Fibroblast of mammary gland (primary cell): Measurements from ENCODE around the gene KCNMA1.
A peak's percentile ranks its signal among the peaks of the same experiment; 100 is the strongest.

Experiments used
- DNase-seq: peaks from one replicate; pipeline ENCODE4 v3.0.0-alpha.2; 2010; ENCODE audit warnings: low read depth
- H3K4me3 ChIP-seq: 2 replicates; pipeline ENCODE4 v1.5.1; 2011; ENCODE audit warnings: low read depth, mild to moderate bottlenecking, low read length, moderate library complexity; ENCODE audit not compliant: control insufficient read depth
- CTCF ChIP-seq: conservative IDR thresholded peaks from 2 replicates; pipeline ENCODE4 v1.5.1; 2011; ENCODE audit warnings: low read depth, low read length, inconsistent platforms; ENCODE audit not compliant: control insufficient read depth, insufficient read depth

Gene KCNMA1

GRCh38 chr10:77511498-77512218 is 126.0 kb downstream of the KCNMA1 start:
- no peak for TF ChIP-seq CTCF
- H3K4me3 ChIP-seq = no peak overlapping the region
- no peak for DNase-seq

- TF ChIP-seq CTCF = no peak
- H3K4me3 ChIP-seq = no peak overlapping the region
- DNase-seq = no peak
Observed at GRCh38 chr10:77510695-77511094, 126.9 kb downstream of the KCNMA1 start.

- no peak for DNase-seq
- no peak for TF ChIP-seq CTCF
- no peak overlapping the region for H3K4me3 ChIP-seq
Observed at GRCh38 chr10:77510294-77510693, 127.3 kb downstream of the KCNMA1 start.

GRCh38 chr10:77509391-77509790 is 128.2 kb downstream of the KCNMA1 start:
- no peak for TF ChIP-seq CTCF
- no peak for DNase-seq
- H3K4me3 ChIP-seq = no peak overlapping the region

- H3K4me3 ChIP-seq = no peak overlapping the region
- no peak for DNase-seq
- no peak for TF ChIP-seq CTCF
Observed at GRCh38 chr10:77507291-77507880, 130.2 kb downstream of the KCNMA1 start.

GRCh38 chr10:77506517-77507200 is 130.9 kb downstream of the KCNMA1 start:
- no peak overlapping the region for H3K4me3 ChIP-seq
- peak; percentile 32 for DNase-seq
- TF ChIP-seq CTCF = no peak
